Uterus (tissue), 4 donors: ENCODE results near the gene YARS1. TPM values are rescaled to one million over a fixed set of nuclear protein-coding genes. Genes with fewer than 3 reads are reported as not detected.

ENCODE experiments used
- DNase-seq, 2 donors: peaks; one replicate each; pipeline ENCODE4 v3.0.0-alpha.2; 2019 to 2020
- H3K27ac ChIP-seq, 2 donors: fragments of 200-600 bp; sonication (generic); 1 replicate in 1 of 2; 2 replicates in 1 of 2; pipeline ENCODE4 v1.5.1; 2016 to 2018
- H3K27me3 ChIP-seq, 2 donors: fragments of 200-600 bp; sonication (generic); one replicate each; pipeline ENCODE4 v1.5.1; 2018 to 2019; ENCODE audit warnings: control low read depth in 1 of 2
- H3K36me3 ChIP-seq, 2 donors: fragments of 200-600 bp; sonication (generic); one replicate each; pipeline ENCODE4 v1.5.1; 2019; ENCODE audit warnings: control low read depth in 1 of 2
- H3K4me1 ChIP-seq, 2 donors: fragments of 200-600 bp; sonication (generic); one replicate each; pipeline ENCODE4 v1.5.1; 2018 to 2019; ENCODE audit warnings: control low read depth in 1 of 2
- H3K4me3 ChIP-seq, 2 donors: fragments of 200-600 bp; sonication (generic); 1 replicate in 1 of 2; 2 replicates in 1 of 2; pipeline ENCODE4 v1.5.1; 2018 to 2019; ENCODE audit warnings: mild to moderate bottlenecking in 1 of 2
- H3K9me3 ChIP-seq, 2 donors: fragments of 200-600 bp; sonication (generic); one replicate each; pipeline ENCODE4 v1.5.1; 2019; ENCODE audit warnings: control low read depth in 1 of 2
- CTCF ChIP-seq, 4 experiments: fragments of 200-600 bp in 2 of 4; fragments of 450-650 bp in 2 of 4; sonication (generic) in 2 of 4; IDR thresholded peaks; one replicate each; pipeline ENCODE4 v1.5.1; 2016 to 2019; ENCODE audit warnings: antibody characterized with exemption in 4 of 4, mild to moderate bottlenecking in 2 of 4, moderate library complexity in 1 of 4
- POLR2A ChIP-seq, 2 donors: fragments of 450-650 bp; IDR thresholded peaks; one replicate each; pipeline ENCODE4 v1.6.1; 2016; ENCODE audit warnings: antibody characterized with exemption in 2 of 2, mild to moderate bottlenecking in 1 of 2, moderate library complexity in 1 of 2
- intact Hi-C: fragments of 100-400 bp; cut with DNase I; formaldehyde crosslinking; loops from one replicate; pipeline ENCODE4 v1.15.1; 2023; ENCODE audit warnings: low total_unique reads
- total RNA-seq, 4 donors: library from RNA; depleted of rRNA in 3 of 4; stranded (reverse); fragments of >200 nt in 3 of 4; gene quantifications; one replicate each; pipeline versions ENCODE4 v1.1.0 to v1.2.4, GENCODE V29; 2014 to 2023
- donor health status: DM: yes; HTN: yes; CAD: no.

Gene YARS1
- total RNA-seq: 10 to 100 TPM; 15.9 to 67.7 (median 30.4) TPM

- intact Hi-C loops: no loop called here
- Histone ChIP-seq H3K36me3 (no peaks in the 10 kb centered on the region), H3K4me3 (peak within 1 kb of the TSS; percentile 83 to 98), H3K9me3 (no peaks in the 10 kb centered on the region), H3K27me3 (no peaks in the 10 kb centered on the region), H3K27ac (peak within 1 kb of the TSS; percentile 95), H3K4me1 (no peaks in the 10 kb centered on the region)
- DNase-seq: peak; percentile 99 to 100
- TF ChIP-seq POLR2A (IDR thresholded peaks at IDR 0.05): peak in 1 of 2 donors; percentile 72
- peak; percentile 5 to 61 (median 32) for TF ChIP-seq CTCF (IDR thresholded peaks at IDR 0.05)
Observed at GRCh38 chr1:32817159-32817814, at the start of gene YARS1, which contains the start of gene S100PBP. TSS of gene YARS1 (minus strand) at chr1:32817358. CDS start at chr1:32817244, 114 bp downstream. TSS of gene S100PBP (plus strand) at chr1:32817653. CDS start at chr1:32826100, 8,447 bp downstream.

GRCh38 chr1:32865639-32866405 is 48.7 kb upstream of the YARS1 start:
- Histone ChIP-seq H3K27ac (no peak overlapping the region), H3K4me3 (no peak overlapping the region), H3K4me1 (no peaks in the 10 kb centered on the region), H3K36me3 (no peaks in the 10 kb centered on the region), H3K9me3 (no peaks in the 10 kb centered on the region), H3K27me3 (no peaks in the 10 kb centered on the region)
- TF ChIP-seq POLR2A (IDR thresholded peaks at IDR 0.05): no peak
- TF ChIP-seq CTCF (IDR thresholded peaks at IDR 0.05): no peak
- no peak for DNase-seq
- intact Hi-C loops: no loop called here

GRCh38 chr1:32864375-32865019 is 47.3 kb upstream of the YARS1 start:
- no peak for DNase-seq
- Histone ChIP-seq H3K27ac (no peak overlapping the region), H3K27me3 (no peaks in the 10 kb centered on the region), H3K9me3 (no peaks in the 10 kb centered on the region), H3K4me3 (no peak overlapping the region), H3K4me1 (no peaks in the 10 kb centered on the region), H3K36me3 (no peaks in the 10 kb centered on the region)
- intact Hi-C loops: no loop called here
- TF ChIP-seq POLR2A (IDR thresholded peaks at IDR 0.05): no peak
- no peak for TF ChIP-seq CTCF (IDR thresholded peaks at IDR 0.05)

GRCh38 chr1:32863881-32864245 is 46.7 kb upstream of the YARS1 start:
- intact Hi-C loops: no loop called here
- no peaks in the 10 kb centered on the region for H3K4me1 ChIP-seq
- H3K9me3 ChIP-seq: no peaks in the 10 kb centered on the region
- TF ChIP-seq CTCF (IDR thresholded peaks at IDR 0.05) (no peak), POLR2A (IDR thresholded peaks at IDR 0.05) (no peak)
- H3K27ac ChIP-seq: no peak overlapping the region
- H3K27me3 ChIP-seq: no peaks in the 10 kb centered on the region
- no peak for DNase-seq
- H3K36me3 ChIP-seq: no peaks in the 10 kb centered on the region
- H3K4me3 ChIP-seq: no peak overlapping the region
